H1 (cell line): ENCODE measurements around the gene DBNL. TPM values are rescaled to one million over a fixed set of nuclear protein-coding genes. Genes with fewer than 3 reads are reported as not detected.
A peak's percentile ranks its signal among the peaks of the same experiment; 100 is the strongest.

ENCODE experiments used
- CTCF ChIA-PET: fragments of 300-600 bp; sonication (Branson Sonifier 250); formaldehyde crosslinking; loops from one replicate; lab custom pipeline; 2021; ENCODE audit not compliant: partially characterized antibody; lab: Charles Lee
- POLR2A ChIA-PET: fragments of 300-600 bp; sonication (Branson Sonifier 250); formaldehyde crosslinking; loops from one replicate; lab custom pipeline; 2021; ENCODE audit warnings: inconsistent platforms; ENCODE audit not compliant: partially characterized antibody; lab: Charles Lee
- DNase-seq, 2 experiments: peaks; one replicate each; pipeline versions ENCODE4 v3.0.0 to v3.0.0-alpha.2; 2010 to 2022; ENCODE audit warnings: low spot score in 2 of 2, low read depth in 1 of 2, mixed read lengths in 1 of 2
- FAIRE-seq: peaks from 2 replicates; lab custom pipeline; 2011; peaks lifted over from hg19 to GRCh38; lab: Jason Lieb, UNC
- H2AFZ ChIP-seq: 2 replicates; pipeline ENCODE4 v1.8.1; 2012; ENCODE audit warnings: low read length, inconsistent platforms
- H2AK5ac ChIP-seq: 2 replicates; pipeline ENCODE4 v1.6.1; 2013; ENCODE audit warnings: low read depth, low read length
- H2BK120ac ChIP-seq: replicated peaks from 2 replicates; pipeline ENCODE3; 2013; ENCODE audit warnings: low read depth, low read length, inconsistent platforms
- H2BK12ac ChIP-seq: 2 replicates; pipeline ENCODE4 v1.6.1; 2013; ENCODE audit warnings: low read depth, low read length
- H2BK15ac ChIP-seq: 2 replicates; pipeline ENCODE4 v1.6.1; 2013; ENCODE audit warnings: low read length
- H2BK20ac ChIP-seq: 2 replicates; pipeline ENCODE4 v1.6.1; 2013; ENCODE audit warnings: low read length
- H2BK5ac ChIP-seq: 2 replicates; pipeline ENCODE4 v1.6.1; 2013; ENCODE audit warnings: low read depth, low read length
- H3K14ac ChIP-seq: 2 replicates; pipeline ENCODE4 v1.6.1; 2013; ENCODE audit warnings: inconsistent platforms; ENCODE audit not compliant: insufficient read length
- H3K18ac ChIP-seq: 2 replicates; pipeline ENCODE4 v1.6.1; 2013; ENCODE audit warnings: low read length; ENCODE audit errors: extremely low read depth
- H3K23ac ChIP-seq: 2 replicates; pipeline ENCODE4 v1.6.1; 2013; ENCODE audit warnings: inconsistent platforms; ENCODE audit not compliant: insufficient read length
- H3K23me2 ChIP-seq: 2 replicates; pipeline ENCODE4 v1.6.1; 2013; ENCODE audit warnings: low read depth, low read length
- H3K27ac ChIP-seq: 2 replicates; pipeline ENCODE4 v1.6.1; 2011; ENCODE audit warnings: low read depth, low read length, inconsistent platforms
- H3K27me3 ChIP-seq, 4 experiments: replicated peaks in 1 of 4; 1 replicate in 1 of 4; 2 replicates in 3 of 4; pipeline versions ENCODE4 v1.6.1 to v1.8.1; 2011 to 2013; ENCODE audit warnings: low read length in 3 of 4, mild to moderate bottlenecking in 3 of 4, inconsistent platforms in 2 of 4, mixed read lengths in 2 of 4, moderate library complexity in 1 of 4; ENCODE audit not compliant: control insufficient read depth in 3 of 4, insufficient read depth in 3 of 4; ENCODE audit errors: extremely low read depth in 1 of 4
- H3K36me3 ChIP-seq, 4 experiments: 2 replicates each; pipeline versions ENCODE4 v1.6.1 to v1.8.1; 2011 to 2013; ENCODE audit warnings: mild to moderate bottlenecking in 4 of 4, low read length in 3 of 4, moderate library complexity in 2 of 4, control low read depth in 1 of 4, inconsistent platforms in 1 of 4; ENCODE audit not compliant: insufficient read depth in 4 of 4, control insufficient read depth in 2 of 4
- H3K4ac ChIP-seq: replicated peaks from 2 replicates; pipeline ENCODE3; 2013; ENCODE audit warnings: low read length, low read depth, mixed read lengths, inconsistent platforms; ENCODE audit not compliant: insufficient read length
- H3K4me1 ChIP-seq, 4 experiments: replicated peaks in 1 of 4; 1 replicate in 1 of 4; 2 replicates in 3 of 4; pipeline versions ENCODE4 v1.6.1 to v1.8.1; 2011 to 2013; ENCODE audit warnings: low read length in 3 of 4, inconsistent platforms in 2 of 4, mixed read lengths in 1 of 4; ENCODE audit not compliant: insufficient read depth in 4 of 4, control insufficient read depth in 3 of 4
- H3K4me2 ChIP-seq, 2 experiments: 2 replicates each; pipeline versions ENCODE4 v1.6.1 to v1.8.1; 2011 to 2013; ENCODE audit warnings: low read depth in 2 of 2, low read length in 2 of 2, control low read depth in 1 of 2, inconsistent platforms in 1 of 2, mild to moderate bottlenecking in 1 of 2; ENCODE audit not compliant: insufficient read depth in 1 of 2
- H3K4me3 ChIP-seq, 4 experiments: fragments of 200-600, 300-600 bp in 1 of 4; sonication (generic), shearing (Covaris generic), sonication (Bioruptor Twin) in 1 of 4; 2 replicates each; pipeline versions ENCODE4 v1.5.1 to v1.8.1; 2011 to 2016; ENCODE audit warnings: low read length in 4 of 4, low read depth in 3 of 4, control low read depth in 2 of 4, inconsistent platforms in 2 of 4, mild to moderate bottlenecking in 2 of 4, mixed read lengths in 1 of 4, moderate library complexity in 1 of 4; ENCODE audit not compliant: insufficient read depth in 2 of 4; ENCODE audit errors: extremely low read depth in 1 of 4
- H3K56ac ChIP-seq: replicated peaks from 2 replicates; pipeline ENCODE3; 2013; ENCODE audit warnings: low read depth, mild to moderate bottlenecking, mixed read lengths, low read length, inconsistent platforms; ENCODE audit not compliant: insufficient read length
- H3K79me1 ChIP-seq: 2 replicates; pipeline ENCODE4 v1.6.1; 2013; ENCODE audit warnings: low read depth, low read length, control low read depth
- H3K79me2 ChIP-seq, 2 experiments: 2 replicates each; pipeline versions ENCODE4 v1.6.1 to v1.8.1; 2012 to 2013; ENCODE audit warnings: low read length in 2 of 2, mild to moderate bottlenecking in 2 of 2, inconsistent platforms in 1 of 2; ENCODE audit not compliant: insufficient read depth in 2 of 2, control insufficient read depth in 1 of 2
- H3K9ac ChIP-seq, 4 experiments: replicated peaks in 1 of 4; 1 replicate in 1 of 4; 2 replicates in 3 of 4; pipeline versions ENCODE4 v1.6.1 to v1.8.1; 2011 to 2013; ENCODE audit warnings: low read depth in 3 of 4, low read length in 3 of 4, control low read depth in 2 of 4, mild to moderate bottlenecking in 2 of 4, moderate library complexity in 2 of 4, inconsistent platforms in 1 of 4; ENCODE audit errors: extremely low read depth in 1 of 4
- H3K9me3 ChIP-seq, 2 experiments: 2 replicates each; pipeline versions ENCODE4 v1.6.1 to v1.8.1; 2012 to 2013; ENCODE audit warnings: mild to moderate bottlenecking in 2 of 2, moderate library complexity in 2 of 2, control low read depth in 1 of 2, inconsistent platforms in 1 of 2, low read depth in 1 of 2, low read length in 1 of 2, mixed read lengths in 1 of 2; ENCODE audit not compliant: insufficient read depth in 2 of 2
- H4K20me1 ChIP-seq, 2 experiments: replicated peaks in 1 of 2; 2 replicates each; pipeline versions ENCODE3 to v1.8.1; 2011 to 2013; ENCODE audit warnings: inconsistent platforms in 2 of 2, low read length in 2 of 2, mild to moderate bottlenecking in 1 of 2; ENCODE audit not compliant: insufficient read depth in 2 of 2, control insufficient read depth in 1 of 2
- H4K5ac ChIP-seq: 2 replicates; pipeline ENCODE4 v1.6.1; 2013; ENCODE audit warnings: low read length, low read depth, mixed read lengths, inconsistent platforms; ENCODE audit not compliant: insufficient read length
- H4K8ac ChIP-seq: 2 replicates; pipeline ENCODE4 v1.8.0; 2013; ENCODE audit warnings: mild to moderate bottlenecking, moderate library complexity, low read length, inconsistent platforms; ENCODE audit not compliant: insufficient read depth; ENCODE audit errors: extremely low read depth
- H4K91ac ChIP-seq: replicated peaks from 2 replicates; pipeline ENCODE3; 2013; ENCODE audit warnings: low read length, mixed read lengths, inconsistent platforms; ENCODE audit not compliant: insufficient read length
- POLR2A ChIP-seq, 2 experiments: IDR thresholded peaks; 1 replicate in 1 of 2; 2 replicates in 1 of 2; pipeline ENCODE4 v1.6.1; 2011; ENCODE audit warnings: low read depth in 2 of 2, low read length in 2 of 2, mild to moderate bottlenecking in 2 of 2; ENCODE audit errors: control extremely low read depth in 1 of 2
- POLR2AphosphoS5 ChIP-seq: IDR thresholded peaks from 2 replicates; pipeline ENCODE4 v1.6.1; 2011; ENCODE audit warnings: low read depth, low read length
- TEAD4 ChIP-seq: IDR thresholded peaks from 2 replicates; pipeline ENCODE4 v1.6.1; 2012; ENCODE audit warnings: low read depth, low read length, inconsistent platforms, mixed read lengths
- WGBS, 2 experiments: shearing (Covaris generic) in 1 of 2; methylation state at CpG; one replicate each; pipeline versions ENCODE4 v1.1.6 to v1.1.7; 2013 to 2015; ENCODE audit warnings: low lambda C conversion rate in 2 of 2, mixed read lengths in 2 of 2, inconsistent platforms in 1 of 2, low coverage in 1 of 2, missing lambda C conversion rate in 1 of 2; ENCODE audit not compliant: insufficient replicate concordance in 2 of 2, insufficient coverage in 1 of 2, insufficient read length in 1 of 2; ENCODE audit errors: extremely low coverage in 1 of 2, missing lambda C conversion rate in 1 of 2; 5-methylcytosine and 5-hydroxymethylcytosine counted together
- polyA plus RNA-seq, 7 experiments: library from polyadenylated mRNA; depleted of rRNA in 3 of 7; stranded (reverse) in 5 of 7; unstranded in 2 of 7; fragments of >200 nt in 5 of 7; fragments of 200-250 nt in 2 of 7; gene quantifications; 1 replicate in 5 of 7; 2 replicates in 1 of 7; 4 replicates in 1 of 7; pipeline versions ENCODE4 v1.2.1 to v1.2.3, GENCODE V29; 2011 to 2013; ENCODE audit warnings: missing spikeins in 2 of 7, mixed read lengths in 2 of 7
- total RNA-seq: library from RNA; stranded (reverse); fragmentation: NEBNext Ultra II Directional; extraction: Animal tissue kit (Norgen Biotek cat#: 25700); gene quantifications from 2 replicates; pipeline ENCODE4 v1.2.1, GENCODE V29; 2021

DBNL gene
- total and polyA plus RNA-seq, 2 of the 8 experiments (the other 6 are each of a cell fraction or from before 2014, with no cell fraction given), result 30.9 to 56.6 TPM

- Histone ChIP-seq H4K5ac (no peak overlapping the region), H4K91ac (no peak overlapping the region), H4K8ac (no peak overlapping the region), H3K4ac (no peak overlapping the region), H2BK120ac (no peak overlapping the region), H3K27ac (no peak overlapping the region), H3K79me2 (no peaks in the 10 kb centered on the region), H3K9ac (no peak overlapping the region), H3K14ac (no peak overlapping the region), H3K4me3 (no peak overlapping the region), H3K9me3 (no peaks in the 10 kb centered on the region), H3K4me1 (peaks cover 9 to 30% (median 26%) of the 10 kb centered on the region in 4 experiments), H3K23ac (no peak overlapping the region), H2BK20ac (no peak overlapping the region), H3K27me3 (0 out of 7 replicates have a peak, but pooled peaks cover 0 to under 1% (median 0%) of the 10 kb centered on the region in 4 experiments), H2AK5ac (no peak overlapping the region), H3K79me1 (no peaks in the 10 kb centered on the region), H2BK12ac (no peak overlapping the region), H4K20me1 (peaks cover 5 to 10% of the 10 kb centered on the region in 2 experiments), H3K36me3 (peaks cover 4 to 29% (median 24%) of the 10 kb centered on the region in 4 experiments), H3K56ac (no peak overlapping the region), H3K18ac (no peak overlapping the region), H2AFZ (no peak overlapping the region), H2BK15ac (no peak overlapping the region), H3K4me2 (no peak overlapping the region), H2BK5ac (no peak overlapping the region), H3K23me2 (no peaks in the 10 kb centered on the region)
- DNase-seq, result no peak
- TF ChIP-seq POLR2A (IDR thresholded peaks at IDR 0.05; ENCODE audit: control extremely low read depth in 1 of 2, low read depth in 2 of 2, low read length in 2 of 2), result 0 out of 3 replicates have a peak, but pooled peaks of 1 of the 2 experiments have one; percentile 4
- TF ChIP-seq POLR2AphosphoS5, result 0 out of 2 replicates have a peak, but pooled peaks have one; percentile 52
- TF ChIP-seq TEAD4, result no peak
- WGBS, 2 experiments, result 93% methylated on average over 10 of the region's 11 CpGs; no CpG with 5 or more reads in 1 of the 2 experiments
- ChIA-PET CTCF (interaction anchor here (1.1 to 2.0 kb wide), 3 partner anchors 10 to 25 kb away, joined by 3 to 5 read pairs (median 3); no protein-coding TSS in a partner anchor), POLR2A (interaction anchor here (1.4 to 7.1 kb wide), 4 partner anchors 8 to 16 kb away, joined by 5 to 48 read pairs (median 14); no protein-coding TSS in a partner anchor)
- FAIRE-seq, result no peak
These were observed 17.8 kb downstream of the DBNL start for GRCh38 chr7:44062180-44062902.
